DND-41 (cell line): ENCODE measurements around the gene NDUFB5.

Experiments used
- ATAC-seq: fragments of 200-7000 bp; cut with Tn5 transposase; 3 replicates; pipeline ENCODE4 v1.9.1; 2021; ENCODE audit warnings: low read depth; ENCODE audit not compliant: insufficient read depth
- DNase-seq: peaks from one replicate; pipeline ENCODE4 v3.0.0-alpha.2; 2020
- H2AFZ ChIP-seq: 2 replicates; pipeline ENCODE4 v1.6.0; 2012; ENCODE audit warnings: low read depth, low read length
- H3K27ac ChIP-seq: 2 replicates; pipeline ENCODE4 v1.5.1; 2012; ENCODE audit warnings: low read length, inconsistent platforms
- H3K27me3 ChIP-seq: fragments of 200-600 bp; sonication (generic); 2 replicates; pipeline ENCODE4 v1.6.0; 2012; ENCODE audit warnings: low read length, mild to moderate bottlenecking, inconsistent platforms; ENCODE audit not compliant: insufficient read depth, poor library complexity
- H3K36me3 ChIP-seq: 2 replicates; pipeline ENCODE4 v1.5.1; 2012; ENCODE audit warnings: low read length, inconsistent platforms; ENCODE audit not compliant: insufficient read depth
- H3K4me1 ChIP-seq: 2 replicates; pipeline ENCODE4 v1.5.1; 2012; ENCODE audit warnings: mild to moderate bottlenecking, low read length; ENCODE audit not compliant: insufficient read depth
- H3K4me2 ChIP-seq: 2 replicates; pipeline ENCODE4 v1.6.0; 2012; ENCODE audit warnings: mild to moderate bottlenecking, moderate library complexity, low read length, inconsistent platforms; ENCODE audit not compliant: insufficient read depth
- H3K4me3 ChIP-seq, 2 experiments: fragments of 200-600 bp in 1 of 2; shearing (Covaris generic) in 1 of 2; 2 replicates each; pipeline ENCODE4 v1.5.1; 2012 to 2016; ENCODE audit warnings: inconsistent platforms in 2 of 2, low read length in 2 of 2, mild to moderate bottlenecking in 2 of 2, low read depth in 1 of 2, moderate library complexity in 1 of 2
- H3K79me2 ChIP-seq: 2 replicates; pipeline ENCODE4 v1.6.0; 2012; ENCODE audit warnings: low read length, inconsistent platforms; ENCODE audit not compliant: insufficient read depth
- H3K9ac ChIP-seq: 2 replicates; pipeline ENCODE4 v1.6.0; 2012; ENCODE audit warnings: low read depth, mild to moderate bottlenecking, inconsistent platforms, low read length, moderate library complexity
- H3K9me3 ChIP-seq: 2 replicates; pipeline ENCODE4 v1.5.1; 2012; ENCODE audit warnings: low read length, moderate library complexity, mild to moderate bottlenecking, inconsistent platforms; ENCODE audit not compliant: insufficient read depth, severe bottlenecking
- H4K20me1 ChIP-seq: 2 replicates; pipeline ENCODE4 v1.6.0; 2012; ENCODE audit warnings: low read length; ENCODE audit not compliant: insufficient read depth
- EZH2 ChIP-seq: IDR thresholded peaks from 3 replicates; pipeline ENCODE4 v1.6.1; 2012; ENCODE audit warnings: borderline replicate concordance, low read depth, mild to moderate bottlenecking, moderate library complexity, low read length, inconsistent platforms; ENCODE audit not compliant: severe bottlenecking
- TF ChIP-seq, protein P1 (sequence below): IDR thresholded peaks from 2 replicates; pipeline ENCODE4 v1.5.1; 2012; ENCODE audit warnings: borderline replicate concordance, low read length, moderate library complexity, mild to moderate bottlenecking; ENCODE audit not compliant: poor library complexity, severe bottlenecking; ENCODE audit errors: extremely low read depth

Gene NDUFB5

DNA sequence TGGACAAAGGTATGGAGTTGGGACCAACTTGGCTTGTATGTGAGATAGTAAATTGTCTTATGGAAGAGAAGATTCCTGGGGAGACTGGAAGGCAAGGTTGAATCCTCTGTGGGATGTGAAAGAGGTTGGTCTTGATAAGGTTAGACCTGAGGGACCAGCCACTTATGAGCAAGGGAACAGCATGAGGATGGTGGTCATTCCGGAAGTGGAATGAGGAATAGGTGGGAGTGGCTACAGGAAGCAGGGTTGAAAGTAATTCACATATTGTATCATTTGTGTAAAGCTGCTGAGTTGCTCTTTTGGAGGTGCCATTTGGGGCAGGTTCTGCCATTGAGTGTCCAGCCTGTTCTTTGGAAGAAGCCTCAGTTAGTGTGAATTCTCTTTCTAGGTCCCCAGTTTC lies 61.4 kb downstream of the NDUFB5 start:
- TF ChIP-seq, protein P1, sequence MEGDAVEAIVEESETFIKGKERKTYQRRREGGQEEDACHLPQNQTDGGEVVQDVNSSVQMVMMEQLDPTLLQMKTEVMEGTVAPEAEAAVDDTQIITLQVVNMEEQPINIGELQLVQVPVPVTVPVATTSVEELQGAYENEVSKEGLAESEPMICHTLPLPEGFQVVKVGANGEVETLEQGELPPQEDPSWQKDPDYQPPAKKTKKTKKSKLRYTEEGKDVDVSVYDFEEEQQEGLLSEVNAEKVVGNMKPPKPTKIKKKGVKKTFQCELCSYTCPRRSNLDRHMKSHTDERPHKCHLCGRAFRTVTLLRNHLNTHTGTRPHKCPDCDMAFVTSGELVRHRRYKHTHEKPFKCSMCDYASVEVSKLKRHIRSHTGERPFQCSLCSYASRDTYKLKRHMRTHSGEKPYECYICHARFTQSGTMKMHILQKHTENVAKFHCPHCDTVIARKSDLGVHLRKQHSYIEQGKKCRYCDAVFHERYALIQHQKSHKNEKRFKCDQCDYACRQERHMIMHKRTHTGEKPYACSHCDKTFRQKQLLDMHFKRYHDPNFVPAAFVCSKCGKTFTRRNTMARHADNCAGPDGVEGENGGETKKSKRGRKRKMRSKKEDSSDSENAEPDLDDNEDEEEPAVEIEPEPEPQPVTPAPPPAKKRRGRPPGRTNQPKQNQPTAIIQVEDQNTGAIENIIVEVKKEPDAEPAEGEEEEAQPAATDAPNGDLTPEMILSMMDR = no peak
- no peak for TF ChIP-seq EZH2
- Histone ChIP-seq H3K9ac (no peak overlapping the region), H3K4me3 (no peak overlapping the region), H3K27ac (no peak overlapping the region), H3K36me3 (no peaks in the 10 kb centered on the region), H3K27me3 (no peaks in the 10 kb centered on the region), H3K4me2 (no peak overlapping the region), H3K4me1 (no peaks in the 10 kb centered on the region), H2AFZ (no peak overlapping the region), H4K20me1 (peaks cover 45% of the 10 kb centered on the region; the same call in 1 of the 2 replicates), H3K9me3 (no peaks in the 10 kb centered on the region), H3K79me2 (peaks cover 93% of the 10 kb centered on the region)
- DNase-seq = no peak
- ATAC-seq = no peak

DNA sequence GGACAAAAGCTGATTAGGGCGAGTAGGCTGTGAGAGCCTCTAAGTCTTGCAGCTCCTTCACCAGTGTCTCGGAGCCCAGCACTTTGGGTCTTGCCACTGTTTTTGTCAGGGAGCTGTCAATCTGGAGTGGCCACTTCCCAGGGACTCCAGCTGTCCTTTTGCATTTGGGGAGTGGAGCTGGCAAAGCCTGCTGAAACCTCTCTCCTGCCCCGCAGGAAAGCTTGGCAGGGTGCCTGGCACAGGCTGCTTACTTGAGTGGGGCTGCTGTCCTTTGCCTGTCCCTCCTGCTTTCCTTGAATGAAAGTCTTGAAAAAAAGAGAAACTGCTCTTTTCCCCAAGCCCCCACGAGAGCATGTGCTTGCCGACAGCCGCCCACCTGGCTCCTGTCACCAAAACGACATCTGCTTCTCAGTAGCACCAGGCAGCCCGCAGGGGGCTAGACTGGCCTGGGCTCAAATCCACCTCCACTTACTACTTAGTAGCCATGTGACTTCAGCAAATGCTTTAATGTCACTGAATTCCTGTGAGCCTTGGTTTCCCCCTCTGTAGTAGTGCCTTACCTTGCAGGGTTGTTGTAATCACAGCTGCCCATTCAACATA lies 61.9 kb downstream of the NDUFB5 start:
- H3K4me2 ChIP-seq = no peak overlapping the region

DNA sequence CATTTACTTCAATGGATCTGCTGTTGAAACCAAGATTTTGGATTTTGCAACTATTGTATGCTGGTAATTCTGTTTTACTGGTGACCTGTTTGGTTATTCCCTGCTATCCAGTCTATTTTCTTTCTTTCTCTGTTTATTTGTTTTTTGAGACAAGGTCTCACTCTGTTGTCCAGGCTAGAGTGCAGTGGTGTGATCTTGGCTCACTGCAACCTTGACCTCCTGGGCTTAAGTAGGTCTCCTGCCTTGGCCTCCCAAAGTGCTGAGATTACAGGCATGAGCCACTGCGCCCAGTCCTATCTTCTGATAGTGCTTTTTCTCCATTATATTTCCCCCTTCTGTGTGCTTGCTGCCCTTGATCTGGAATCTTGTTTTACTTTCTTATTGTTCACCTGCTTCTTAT lies 63.8 kb downstream of the NDUFB5 start:
- Histone ChIP-seq H3K36me3 (no peaks in the 10 kb centered on the region), H2AFZ (no peak overlapping the region), H3K4me3 (no peak overlapping the region), H3K27me3 (no peaks in the 10 kb centered on the region), H3K4me1 (no peaks in the 10 kb centered on the region), H3K9ac (no peak overlapping the region), H3K9me3 (no peaks in the 10 kb centered on the region), H4K20me1 (peaks cover 36% of the 10 kb centered on the region; the same call in 1 of the 2 replicates), H3K4me2 (no peak overlapping the region), H3K27ac (no peak overlapping the region), H3K79me2 (peaks cover 92% of the 10 kb centered on the region)
- DNase-seq (no peak), ATAC-seq (no peak)
- TF ChIP-seq EZH2 = no peak
- TF ChIP-seq, protein P1 = no peak

More for the DNA sequence above, 61.9 kb downstream of the NDUFB5 start:
- no peak for DNase-seq
- no peak for TF ChIP-seq EZH2
- TF ChIP-seq, protein P1 = no peak
- H3K4me1 ChIP-seq = no peaks in the 10 kb centered on the region
- no peaks in the 10 kb centered on the region for H3K9me3 ChIP-seq
- peaks cover 44% of the 10 kb centered on the region; the same call in 1 of the 2 replicates for H4K20me1 ChIP-seq
- H3K4me3 ChIP-seq = no peak overlapping the region
- no peaks in the 10 kb centered on the region for H3K36me3 ChIP-seq
- no peak overlapping the region for H2AFZ ChIP-seq
- ATAC-seq = peak; percentile 50; the same call in 1 of the 3 replicates
- H3K27ac ChIP-seq = no peak overlapping the region
- H3K79me2 ChIP-seq = peaks cover 92% of the 10 kb centered on the region
- H3K27me3 ChIP-seq = no peaks in the 10 kb centered on the region
- no peak overlapping the region for H3K9ac ChIP-seq
